Measurements from ENCODE around the gene BCS1L. TPM values are rescaled to one million over a fixed set of nuclear protein-coding genes. Genes with fewer than 3 reads are reported as not detected.
A peak's percentile ranks its signal among the peaks of the same experiment; 100 is the strongest.

The BCS1L gene
- total and polyA plus RNA-seq, 9 of the 15 experiments (the other 6 are each of a cell fraction or from before 2014, with no cell fraction given): 37.6 to 103 (median 56.7) TPM

DNA sequence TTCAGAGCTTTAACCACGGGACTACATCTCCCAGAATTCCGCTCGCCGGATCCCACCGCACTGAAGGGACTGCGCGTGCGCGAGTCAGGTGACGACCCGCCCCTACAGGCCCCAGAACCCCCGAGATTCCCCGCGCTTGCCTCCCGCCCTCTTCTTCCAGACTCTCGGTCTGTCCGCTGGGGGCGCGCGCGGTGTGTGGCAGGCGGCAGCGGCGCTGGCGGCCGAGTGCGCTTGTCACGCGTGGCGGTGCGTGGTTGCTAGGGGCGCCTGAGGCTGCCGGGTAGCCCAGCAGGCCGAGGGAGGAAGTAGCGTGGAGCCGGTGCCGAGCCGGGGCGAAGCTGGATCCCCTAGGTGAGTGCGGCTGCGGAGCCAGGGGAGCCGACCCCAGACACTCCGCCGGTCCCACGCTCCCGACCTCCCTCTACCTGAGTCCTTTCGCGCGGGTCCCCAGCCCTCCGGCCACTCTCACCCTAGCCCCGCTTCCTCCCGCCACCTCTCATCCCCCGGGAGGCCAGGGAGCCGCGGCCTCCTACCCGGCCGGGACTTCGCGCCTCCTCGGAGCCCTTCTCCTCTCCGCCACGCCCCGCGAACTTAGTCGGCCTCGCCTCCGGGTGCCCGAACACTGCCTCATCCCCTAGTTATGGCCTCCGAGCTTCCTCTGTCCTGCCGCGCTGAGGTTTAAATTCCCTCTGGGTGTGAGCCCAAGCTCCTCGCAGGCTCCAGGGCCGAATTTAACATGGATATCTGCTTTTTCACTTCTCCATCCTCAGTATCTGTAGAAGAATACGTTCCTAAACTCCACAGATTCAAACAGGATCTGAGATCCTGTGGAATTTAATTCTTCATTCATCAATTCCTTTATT is 51.4 kb downstream of the BCS1L start, which contains the start of gene TTLL4 (continued):
- TF ChIP-seq ZBTB34 (CRISPR knock-in tag; IDR thresholded peaks at IDR 0.05) (no peak), ATF1 (CRISPR knock-in tag; IDR thresholded peaks at IDR 0.05) (no peak), ATF1 (tag; IDR thresholded peaks at IDR 0.05) (peak; percentile 61), ZNF197 (CRISPR knock-in tag; IDR thresholded peaks at IDR 0.05; ENCODE audit: low read depth) (0 out of 2 replicates have a peak, but pooled peaks have one; percentile 56), HNRNPLL (IDR thresholded peaks at IDR 0.05; ENCODE audit: low read depth, low read length, poor library complexity, severe bottlenecking) (peak; percentile 99), RAD21 (CRISPR knock-in tag; conservative IDR thresholded peaks at IDR 0.05 in 1 of 2, IDR thresholded peaks at IDR 0.05 in 1 of 2) (peak; percentile 64 to 71), HDAC1 (IDR thresholded peaks at IDR 0.05) (peak in 1 of 2 experiments; percentile 92; a peak in 2 of 4 replicates), ELF1 (tag; IDR thresholded peaks at IDR 0.05) (peak; percentile 46; the same call in 1 of the 2 replicates), NFRKB (IDR thresholded peaks at IDR 0.05; ENCODE audit: low read depth) (peak; percentile 51; the same call in 1 of the 2 replicates), RBM14 (IDR thresholded peaks at IDR 0.05; ENCODE audit: borderline replicate concordance, insufficient read depth, low read depth, low read length) (no peak), MEIS2 (IDR thresholded peaks at IDR 0.05; ENCODE audit: partially characterized antibody) (peak; percentile 46), RBM15 (IDR thresholded peaks at IDR 0.05; ENCODE audit: insufficient read depth, low read length) (no peak), TEAD1 (CRISPR knock-in tag; IDR thresholded peaks at IDR 0.05) (peak; percentile 24 to 67; a peak in 2 of 4 replicates), RBM39 (optimal IDR thresholded peaks at IDR 0.05; ENCODE audit: low read depth, low read length) (no peak), NRF1 (conservative IDR thresholded peaks at IDR 0.05 in 1 of 2, IDR thresholded peaks at IDR 0.05 in 1 of 2) (peak; percentile 91 to 93), SIX5 (IDR thresholded peaks at IDR 0.05; ENCODE audit: borderline replicate concordance in 1 of 2, insufficient read depth in 1 of 2, low read depth in 1 of 2, low read length in 2 of 2) (peak; percentile 51 to 54; a peak in 2 of 4 replicates), FOXJ2 (tag; IDR thresholded peaks at IDR 0.05) (no peak), HCFC1 (IDR thresholded peaks at IDR 0.05; ENCODE audit: low read depth, low read length) (peak; percentile 87), E2F3 (CRISPR knock-in tag; IDR thresholded peaks at IDR 0.05) (peak; percentile 61; the same call in 1 of the 2 replicates), SAFB (IDR thresholded peaks at IDR 0.05; ENCODE audit: borderline replicate concordance, low read depth, low read length) (peak; percentile 99), RFX1 (IDR thresholded peaks at IDR 0.05) (peak; percentile 73)
- TF ChIP-seq, protein P1, sequence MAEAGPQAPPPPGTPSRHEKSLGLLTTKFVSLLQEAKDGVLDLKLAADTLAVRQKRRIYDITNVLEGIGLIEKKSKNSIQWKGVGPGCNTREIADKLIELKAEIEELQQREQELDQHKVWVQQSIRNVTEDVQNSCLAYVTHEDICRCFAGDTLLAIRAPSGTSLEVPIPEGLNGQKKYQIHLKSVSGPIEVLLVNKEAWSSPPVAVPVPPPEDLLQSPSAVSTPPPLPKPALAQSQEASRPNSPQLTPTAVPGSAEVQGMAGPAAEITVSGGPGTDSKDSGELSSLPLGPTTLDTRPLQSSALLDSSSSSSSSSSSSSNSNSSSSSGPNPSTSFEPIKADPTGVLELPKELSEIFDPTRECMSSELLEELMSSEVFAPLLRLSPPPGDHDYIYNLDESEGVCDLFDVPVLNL (CRISPR knock-in tag; IDR thresholded peaks at IDR 0.05; ENCODE audit: low read depth): 0 out of 2 replicates have a peak, but pooled peaks have one; percentile 79
- TF ChIP-seq, protein P2, sequence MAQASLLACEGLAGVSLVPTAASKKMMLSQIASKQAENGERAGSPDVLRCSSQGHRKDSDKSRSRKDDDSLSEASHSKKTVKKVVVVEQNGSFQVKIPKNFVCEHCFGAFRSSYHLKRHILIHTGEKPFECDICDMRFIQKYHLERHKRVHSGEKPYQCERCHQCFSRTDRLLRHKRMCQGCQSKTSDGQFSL (CRISPR knock-in tag; IDR thresholded peaks at IDR 0.05): no peak
- TF ChIP-seq, protein P2 (tag; IDR thresholded peaks at IDR 0.05): no peak

All from K562 (cell line).